ENCODE measurements around the gene RILPL2.

The RILPL2 gene

GRCh38 chr12:123398550-123399254, 37.8 kb downstream of the RILPL2 start:
- no peak for ATAC-seq
- Mint-ChIP-seq H3K4me3 (no peak overlapping the region), H3K9me3 (no peaks in the 10 kb centered on the region), H3K4me1 (peaks cover 13% of the 10 kb centered on the region), H3K27ac (no peak overlapping the region), H3K27me3 (no peaks in the 10 kb centered on the region)
- no peak for DNase-seq

- no peaks in the 10 kb centered on the region for H3K27me3 Mint-ChIP-seq
- H3K4me1 Mint-ChIP-seq, result peaks cover 13% of the 10 kb centered on the region
- no peak overlapping the region for H3K27ac Mint-ChIP-seq
- no peak overlapping the region for H3K4me3 Mint-ChIP-seq
- no peaks in the 10 kb centered on the region for H3K9me3 Mint-ChIP-seq
- no peak for DNase-seq
- ATAC-seq, result no peak
Measured at GRCh38 chr12:123398177-123398549, 38.3 kb downstream of the RILPL2 start.

GRCh38 chr12:123397400-123397799, 39.1 kb downstream of the RILPL2 start:
- Mint-ChIP-seq H3K9me3 (no peaks in the 10 kb centered on the region), H3K4me3 (no peak overlapping the region), H3K27ac (peak overlapping the region in 1 of 2 donors; percentile 59), H3K27me3 (no peaks in the 10 kb centered on the region), H3K4me1 (peaks cover 17% of the 10 kb centered on the region)
- DNase-seq (no peak), ATAC-seq (no peak)

GRCh38 chr12:123396954-123397353, 39.5 kb downstream of the RILPL2 start:
- DNase-seq, result no peak
- Mint-ChIP-seq H3K27ac (no peak overlapping the region), H3K4me3 (no peak overlapping the region), H3K9me3 (no peaks in the 10 kb centered on the region), H3K4me1 (peaks cover 17% of the 10 kb centered on the region), H3K27me3 (no peaks in the 10 kb centered on the region)
- no peak for ATAC-seq

GRCh38 chr12:123396543-123396942, 39.9 kb downstream of the RILPL2 start:
- H3K9me3 Mint-ChIP-seq, result no peaks in the 10 kb centered on the region
- no peak for ATAC-seq
- H3K27ac Mint-ChIP-seq, result no peak overlapping the region
- peaks cover 17% of the 10 kb centered on the region for H3K4me1 Mint-ChIP-seq
- no peak overlapping the region for H3K4me3 Mint-ChIP-seq
- no peak for DNase-seq
- no peaks in the 10 kb centered on the region for H3K27me3 Mint-ChIP-seq

- H3K4me1 Mint-ChIP-seq, result peaks cover 23% of the 10 kb centered on the region
- H3K27me3 Mint-ChIP-seq, result no peaks in the 10 kb centered on the region
- no peak overlapping the region for H3K27ac Mint-ChIP-seq
- ATAC-seq (no peak), DNase-seq (no peak)
- H3K9me3 Mint-ChIP-seq, result no peaks in the 10 kb centered on the region
- H3K4me3 Mint-ChIP-seq, result no peak overlapping the region
Measured at GRCh38 chr12:123395236-123395635, 41.2 kb downstream of the RILPL2 start.

GRCh38 chr12:123393747-123394146, 42.7 kb downstream of the RILPL2 start:
- no peak overlapping the region for H3K4me3 Mint-ChIP-seq
- H3K9me3 Mint-ChIP-seq, result no peaks in the 10 kb centered on the region
- H3K27me3 Mint-ChIP-seq, result no peaks in the 10 kb centered on the region
- ATAC-seq (no peak), DNase-seq (no peak)
- H3K4me1 Mint-ChIP-seq, result peaks cover 29% of the 10 kb centered on the region
- H3K27ac Mint-ChIP-seq, result no peak overlapping the region

- H3K4me3 Mint-ChIP-seq, result peak overlapping the region in 1 of 2 donors; percentile 12
- H3K4me1 Mint-ChIP-seq, result peaks cover 45% of the 10 kb centered on the region
- DNase-seq (no peak), ATAC-seq (no peak)
- no peak overlapping the region for H3K27ac Mint-ChIP-seq
- H3K9me3 Mint-ChIP-seq, result no peaks in the 10 kb centered on the region
- peaks cover 4% of the 10 kb centered on the region for H3K27me3 Mint-ChIP-seq
Measured at GRCh38 chr12:123391546-123392343, 44.7 kb downstream of the RILPL2 start.

- H3K4me3 Mint-ChIP-seq, result peak overlapping the region; percentile 86 to 89
- peaks cover 40% of the 10 kb centered on the region for H3K4me1 Mint-ChIP-seq
- H3K27ac Mint-ChIP-seq, result peak overlapping the region; percentile 48 to 92
- H3K9me3 Mint-ChIP-seq, result no peaks in the 10 kb centered on the region
- ATAC-seq, result no peak
- no peak for DNase-seq
- H3K27me3 Mint-ChIP-seq, result peaks cover 6% of the 10 kb centered on the region
Measured at GRCh38 chr12:123390498-123391426, 45.7 kb downstream of the RILPL2 start.

- Mint-ChIP-seq H3K9me3 (no peaks in the 10 kb centered on the region), H3K4me1 (peaks cover 33% of the 10 kb centered on the region), H3K4me3 (peak overlapping the region; percentile 86 to 89), H3K27ac (peak overlapping the region; percentile 92 to 95), H3K27me3 (peaks cover 6% of the 10 kb centered on the region)
- DNase-seq, result peak; percentile 21 to 25
- ATAC-seq, result peak; percentile 44
Measured at GRCh38 chr12:123389560-123390351, 46.7 kb downstream of the RILPL2 start.

GRCh38 chr12:123388951-123389559, 47.4 kb downstream of the RILPL2 start:
- no peak for ATAC-seq
- no peak for DNase-seq
- Mint-ChIP-seq H3K27ac (no peak overlapping the region), H3K9me3 (no peaks in the 10 kb centered on the region), H3K27me3 (peaks cover 6% of the 10 kb centered on the region), H3K4me1 (peaks cover 33% of the 10 kb centered on the region), H3K4me3 (peak overlapping the region in 1 of 2 donors; percentile 86)

GRCh38 chr12:123388177-123388950, 48.1 kb downstream of the RILPL2 start:
- no peaks in the 10 kb centered on the region for H3K9me3 Mint-ChIP-seq
- peak; percentile 53 for ATAC-seq
- peaks cover 6% of the 10 kb centered on the region for H3K27me3 Mint-ChIP-seq
- peak; percentile 73 to 76 for DNase-seq
- peak overlapping the region; percentile 85 to 86 for H3K4me3 Mint-ChIP-seq
- peak overlapping the region; percentile 72 to 80 for H3K27ac Mint-ChIP-seq
- H3K4me1 Mint-ChIP-seq, result peaks cover 38% of the 10 kb centered on the region

GRCh38 chr12:123387508-123388176, 48.8 kb downstream of the RILPL2 start:
- no peaks in the 10 kb centered on the region for H3K9me3 Mint-ChIP-seq
- no peak overlapping the region for H3K27ac Mint-ChIP-seq
- peaks cover 6% of the 10 kb centered on the region for H3K27me3 Mint-ChIP-seq
- DNase-seq (no peak), ATAC-seq (no peak)
- peak overlapping the region; percentile 85 to 86 for H3K4me3 Mint-ChIP-seq
- H3K4me1 Mint-ChIP-seq, result peaks cover 37% of the 10 kb centered on the region
